Neural cell (in vitro differentiated cells): ENCODE results near the gene SNRNP27. TPM values are rescaled to one million over a fixed set of nuclear protein-coding genes. Genes with fewer than 3 reads are reported as not detected.

Source experiments
- H2AFZ ChIP-seq: fragments of 200-600, 300-800 bp; sonication (generic), shearing (Covaris generic); 2 replicates; pipeline ENCODE4 v1.6.0; 2014; ENCODE audit warnings: low read depth, mild to moderate bottlenecking, antibody characterized with exemption, low read length, moderate library complexity
- H3F3A ChIP-seq: fragments of 200-600 bp; shearing (Covaris generic); 2 replicates; pipeline ENCODE4 v1.6.1; 2016; ENCODE audit warnings: mild to moderate bottlenecking, moderate library complexity, mixed read lengths, antibody characterized with exemption, low read length; ENCODE audit not compliant: insufficient read depth, poor library complexity, severe bottlenecking
- H3K27ac ChIP-seq: fragments of 200-600, 300-800 bp; sonication (generic), shearing (Covaris generic); 2 replicates; pipeline ENCODE4 v1.5.1; 2014; ENCODE audit warnings: mild to moderate bottlenecking, low read length, moderate library complexity
- H3K27me3 ChIP-seq: fragments of 300-800, 200-600 bp; sonication (generic), shearing (Covaris generic); 2 replicates; pipeline ENCODE4 v1.6.0; 2014; ENCODE audit warnings: mild to moderate bottlenecking, low read depth, low read length, moderate library complexity; ENCODE audit not compliant: insufficient read depth
- H3K36me3 ChIP-seq: fragments of 300-800, 200-600 bp; sonication (generic), shearing (Covaris generic); 2 replicates; pipeline ENCODE4 v1.5.1; 2014; ENCODE audit warnings: mild to moderate bottlenecking, antibody characterized with exemption, low read length, moderate library complexity; ENCODE audit not compliant: insufficient read depth
- H3K4me2 ChIP-seq: fragments of 300-800, 200-600 bp; sonication (generic), shearing (Covaris generic); 2 replicates; pipeline ENCODE4 v1.6.0; 2014; ENCODE audit warnings: mild to moderate bottlenecking, low read length
- H3K4me3 ChIP-seq: fragments of 300-800, 200-600 bp; sonication (generic), shearing (Covaris generic); 2 replicates; pipeline ENCODE4 v1.5.1; 2014; ENCODE audit warnings: mild to moderate bottlenecking, low read length, moderate library complexity
- H3K79me2 ChIP-seq: fragments of 200-600 bp; shearing (Covaris generic); replicated peaks from 2 replicates; pipeline ENCODE4 v1.6.0; 2014; ENCODE audit warnings: mild to moderate bottlenecking, low read length, moderate library complexity; ENCODE audit not compliant: insufficient read depth
- H3K9ac ChIP-seq: fragments of 300-800, 200-600 bp; sonication (generic), shearing (Covaris generic); 2 replicates; pipeline ENCODE4 v1.6.1; 2016; ENCODE audit warnings: mild to moderate bottlenecking, low read length, mixed read lengths
- H3K9me2 ChIP-seq: fragments of 200-600 bp; shearing (Covaris generic); 2 replicates; pipeline ENCODE4 v1.6.1; 2016; ENCODE audit warnings: mild to moderate bottlenecking, low read length, mixed read lengths; ENCODE audit not compliant: insufficient read depth
- H3K9me3 ChIP-seq: fragments of 200-600, 300-800 bp; sonication (generic), shearing (Covaris generic); 2 replicates; pipeline ENCODE4 v1.6.1; 2016; ENCODE audit warnings: mild to moderate bottlenecking, mixed run types, low read length, moderate library complexity, mixed read lengths
- H4K20me1 ChIP-seq: fragments of 200-600 bp; shearing (Covaris generic); 2 replicates; pipeline ENCODE4 v1.6.1; 2016; ENCODE audit warnings: mild to moderate bottlenecking, mixed run types; ENCODE audit not compliant: insufficient read depth
- CTCF ChIP-seq: fragments of 450-650 bp; IDR thresholded peaks from 2 replicates; pipeline ENCODE4 v1.5.1; 2014; ENCODE audit warnings: antibody characterized with exemption, mild to moderate bottlenecking, moderate library complexity; ENCODE audit not compliant: poor library complexity, severe bottlenecking
- EP300 ChIP-seq: fragments of 450-650 bp; conservative IDR thresholded peaks from 2 replicates; pipeline ENCODE4 v1.6.1; 2014; ENCODE audit warnings: antibody characterized with exemption, mild to moderate bottlenecking, moderate library complexity; ENCODE audit not compliant: poor library complexity, severe bottlenecking
- EZH2 ChIP-seq: fragments of 200-600, 300-800 bp; shearing (Covaris generic), sonication (generic); IDR thresholded peaks from 2 replicates; pipeline ENCODE4 v1.6.1; 2014; ENCODE audit warnings: antibody characterized with exemption, low read length, borderline replicate concordance, mild to moderate bottlenecking; ENCODE audit not compliant: insufficient read depth, poor library complexity, severe bottlenecking
- MXI1 ChIP-seq: fragments of 450-650 bp; conservative IDR thresholded peaks from 2 replicates; pipeline ENCODE4 v1.6.1; 2014; ENCODE audit warnings: antibody characterized with exemption, mild to moderate bottlenecking; ENCODE audit not compliant: poor library complexity, severe bottlenecking
- POLR2AphosphoS5 ChIP-seq: IDR thresholded peaks from 2 replicates; pipeline ENCODE4 v1.6.1; 2012
- RAD21 ChIP-seq: fragments of 450-650 bp; conservative IDR thresholded peaks from 2 replicates; pipeline ENCODE4 v1.6.1; 2014; ENCODE audit warnings: antibody characterized with exemption, mild to moderate bottlenecking, moderate library complexity
- REST ChIP-seq: IDR thresholded peaks from 2 replicates; pipeline ENCODE4 v1.6.1; 2012; ENCODE audit warnings: borderline replicate concordance
- SMC3 ChIP-seq: fragments of 450-650 bp; conservative IDR thresholded peaks from 2 replicates; pipeline ENCODE4 v1.6.1; 2014; ENCODE audit warnings: antibody characterized with exemption, mild to moderate bottlenecking, moderate library complexity; ENCODE audit not compliant: poor library complexity
- TAF1 ChIP-seq: IDR thresholded peaks from 2 replicates; pipeline ENCODE4 v1.6.1; 2012; ENCODE audit warnings: low read depth
- polyA plus RNA-seq: library from polyadenylated mRNA; depleted of rRNA; stranded (reverse); fragments of >200 nt; gene quantifications from 2 replicates; pipeline ENCODE4 v1.2.3, GENCODE V29; 2014

The SNRNP27 gene
- polyA plus RNA-seq, 1 donor from 2014 or later: 90.7 TPM

GRCh38 chr2:69858261-69858660 lies 35.5 kb upstream of the SNRNP27 start:
- no peak overlapping the region for H2AFZ ChIP-seq
- H3F3A ChIP-seq: no peaks in the 10 kb centered on the region
- no peaks in the 10 kb centered on the region for H3K79me2 ChIP-seq
- no peaks in the 10 kb centered on the region for H4K20me1 ChIP-seq
- no peaks in the 10 kb centered on the region for H3K9me2 ChIP-seq
- no peaks in the 10 kb centered on the region for H3K36me3 ChIP-seq
- no peak overlapping the region for H3K27ac ChIP-seq
- H3K4me2 ChIP-seq: no peak overlapping the region
- no peaks in the 10 kb centered on the region for H3K27me3 ChIP-seq
- H3K9ac ChIP-seq: no peak overlapping the region
- no peaks in the 10 kb centered on the region for H3K9me3 ChIP-seq
- no peak for TF ChIP-seq TAF1
- TF ChIP-seq MXI1: no peak
- TF ChIP-seq EZH2: no peak
- no peak for TF ChIP-seq RAD21
- TF ChIP-seq EP300: no peak
- TF ChIP-seq POLR2AphosphoS5: no peak
- TF ChIP-seq REST: no peak
- TF ChIP-seq CTCF: no peak
- TF ChIP-seq SMC3: no peak
- H3K4me3 ChIP-seq: no peak overlapping the region

- no peak overlapping the region for H2AFZ ChIP-seq
- no peaks in the 10 kb centered on the region for H4K20me1 ChIP-seq
- H3K9ac ChIP-seq: no peak overlapping the region
- H3K9me2 ChIP-seq: no peaks in the 10 kb centered on the region
- TF ChIP-seq RAD21 (no peak), MXI1 (no peak), EP300 (no peak), SMC3 (no peak), REST (no peak), EZH2 (no peak), TAF1 (no peak), CTCF (no peak), POLR2AphosphoS5 (no peak)
- no peaks in the 10 kb centered on the region for H3K79me2 ChIP-seq
- no peak overlapping the region for H3K4me3 ChIP-seq
- peaks cover 6% of the 10 kb centered on the region for H3K36me3 ChIP-seq
- H3K4me2 ChIP-seq: no peak overlapping the region
- H3K9me3 ChIP-seq: no peaks in the 10 kb centered on the region
- H3K27me3 ChIP-seq: no peaks in the 10 kb centered on the region
- H3K27ac ChIP-seq: no peak overlapping the region
- H3F3A ChIP-seq: no peaks in the 10 kb centered on the region
Observed at GRCh38 chr2:69863298-69863697, 30.5 kb upstream of the SNRNP27 start.
